Skeletal muscle tissue (tissue), 4 donors: ENCODE results near the gene VEGFA. TPM values are rescaled to one million over a fixed set of nuclear protein-coding genes. Genes with fewer than 3 reads are reported as not detected.

Experiments
- H3K27ac ChIP-seq: one replicate; pipeline ENCODE4 v1.7.0; 2013; ENCODE audit warnings: mild to moderate bottlenecking, low read depth, low read length, inconsistent platforms
- H3K27me3 ChIP-seq, 3 donors: one replicate each; pipeline ENCODE4 v1.7.0; 2013; ENCODE audit warnings: low read length in 3 of 3; ENCODE audit not compliant: control insufficient read depth in 3 of 3, insufficient read depth in 3 of 3
- H3K36me3 ChIP-seq, 3 donors: one replicate each; pipeline ENCODE4 v1.7.0; 2013; ENCODE audit warnings: low read length in 3 of 3; ENCODE audit not compliant: control insufficient read depth in 3 of 3, insufficient read depth in 3 of 3
- H3K4me1 ChIP-seq, 3 donors: one replicate each; pipeline ENCODE4 v1.7.0; 2013; ENCODE audit warnings: low read length in 3 of 3, mild to moderate bottlenecking in 3 of 3; ENCODE audit not compliant: control insufficient read depth in 3 of 3, insufficient read depth in 3 of 3
- H3K4me3 ChIP-seq, 3 donors: one replicate each; pipeline ENCODE4 v1.7.0; 2013; ENCODE audit warnings: low read length in 3 of 3
- H3K9ac ChIP-seq, 3 donors: one replicate each; pipeline ENCODE4 v1.7.0; 2013; ENCODE audit warnings: low read length in 3 of 3, mild to moderate bottlenecking in 3 of 3, moderate library complexity in 2 of 3, low read depth in 1 of 3
- H3K9me3 ChIP-seq, 3 donors: one replicate each; pipeline ENCODE4 v1.7.0; 2013; ENCODE audit warnings: low read length in 3 of 3; ENCODE audit not compliant: control insufficient read depth in 3 of 3
- total RNA-seq: library from RNA; depleted of rRNA; stranded (reverse); fragments of >200 nt; gene quantifications from one replicate; pipeline ENCODE4 v1.2.3, GENCODE V29; 2014
- donor health status: Osteomylitis.

Gene VEGFA
- total RNA-seq: 36.5 TPM

DNA sequence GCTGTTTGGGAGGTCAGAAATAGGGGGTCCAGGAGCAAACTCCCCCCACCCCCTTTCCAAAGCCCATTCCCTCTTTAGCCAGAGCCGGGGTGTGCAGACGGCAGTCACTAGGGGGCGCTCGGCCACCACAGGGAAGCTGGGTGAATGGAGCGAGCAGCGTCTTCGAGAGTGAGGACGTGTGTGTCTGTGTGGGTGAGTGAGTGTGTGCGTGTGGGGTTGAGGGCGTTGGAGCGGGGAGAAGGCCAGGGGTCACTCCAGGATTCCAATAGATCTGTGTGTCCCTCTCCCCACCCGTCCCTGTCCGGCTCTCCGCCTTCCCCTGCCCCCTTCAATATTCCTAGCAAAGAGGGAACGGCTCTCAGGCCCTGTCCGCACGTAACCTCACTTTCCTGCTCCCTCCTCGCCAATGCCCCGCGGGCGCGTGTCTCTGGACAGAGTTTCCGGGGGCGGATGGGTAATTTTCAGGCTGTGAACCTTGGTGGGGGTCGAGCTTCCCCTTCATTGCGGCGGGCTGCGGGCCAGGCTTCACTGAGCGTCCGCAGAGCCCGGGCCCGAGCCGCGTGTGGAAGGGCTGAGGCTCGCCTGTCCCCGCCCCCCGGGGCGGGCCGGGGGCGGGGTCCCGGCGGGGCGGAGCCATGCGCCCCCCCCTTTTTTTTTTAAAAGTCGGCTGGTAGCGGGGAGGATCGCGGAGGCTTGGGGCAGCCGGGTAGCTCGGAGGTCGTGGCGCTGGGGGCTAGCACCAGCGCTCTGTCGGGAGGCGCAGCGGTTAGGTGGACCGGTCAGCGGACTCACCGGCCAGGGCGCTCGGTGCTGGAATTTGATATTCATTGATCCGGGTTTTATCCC, at the start of gene VEGFA:
VEGFA (plus strand) TSS at position 686 of the 846 bp plus-strand sequence.
- H3K9ac ChIP-seq: peak within 1 kb of the TSS; percentile 98 to 100 (median 99)
- H3K27me3 ChIP-seq: no peaks in the 10 kb centered on the region
- H3K4me3 ChIP-seq: peak within 1 kb of the TSS; percentile 82 to 94 (median 90)
- peaks cover 30 to 46% (median 32%) of the 10 kb centered on the region in 3 donors for H3K4me1 ChIP-seq
- H3K36me3 ChIP-seq: peaks cover 0 to 30% (median 0%) of the 10 kb centered on the region in 3 donors
- peak within 1 kb of the TSS; percentile 97 for H3K27ac ChIP-seq
- H3K9me3 ChIP-seq: no peaks in the 10 kb centered on the region

- Histone ChIP-seq H3K36me3 (no peaks in the 10 kb centered on the region), H3K4me1 (peaks cover 11 to 24% (median 20%) of the 10 kb centered on the region in 3 donors), H3K27ac (no peak overlapping the region), H3K4me3 (no peak overlapping the region), H3K9me3 (peaks cover 0 to 2% (median 0%) of the 10 kb centered on the region in 3 donors), H3K9ac (no peak overlapping the region), H3K27me3 (no peaks in the 10 kb centered on the region)
Observed at GRCh38 chr6:43720999-43721398, 49.0 kb upstream of the VEGFA start.

DNA sequence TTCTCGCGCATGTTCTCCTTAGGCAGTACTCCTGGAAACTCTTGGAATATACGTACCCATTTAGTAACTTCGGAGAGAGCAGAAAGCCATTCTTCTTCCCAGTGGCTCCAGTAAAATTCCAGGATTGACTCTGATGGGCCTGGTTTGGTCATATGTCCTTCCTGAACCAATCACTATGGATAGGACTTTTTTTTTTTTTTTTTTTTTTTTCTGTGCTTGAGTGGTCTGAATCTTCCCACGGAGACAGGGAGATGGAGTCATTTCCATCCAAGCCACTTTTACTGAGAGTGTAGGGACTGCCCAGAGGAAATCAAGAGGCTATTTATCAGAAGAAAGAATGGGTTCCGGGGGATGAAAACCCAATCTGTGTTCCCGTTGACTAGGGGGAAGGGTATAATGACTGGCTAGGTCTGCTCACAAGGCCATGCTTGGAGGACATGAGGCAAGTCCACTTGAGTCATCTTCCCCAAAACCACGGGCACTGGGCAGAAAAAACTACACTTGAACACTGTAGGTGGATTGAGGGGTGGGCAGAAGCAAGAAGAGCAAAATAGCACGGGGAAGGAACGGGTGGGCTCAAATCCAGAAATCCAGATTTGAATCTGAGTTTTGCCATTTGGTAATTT, 47.0 kb upstream of the VEGFA start:
- Histone ChIP-seq H3K9ac (no peak overlapping the region), H3K4me1 (peaks cover 5 to 13% (median 7%) of the 10 kb centered on the region in 3 donors), H3K36me3 (no peaks in the 10 kb centered on the region), H3K27ac (no peak overlapping the region), H3K27me3 (no peaks in the 10 kb centered on the region), H3K9me3 (no peaks in the 10 kb centered on the region), H3K4me3 (no peak overlapping the region)

- Histone ChIP-seq H3K36me3 (no peaks in the 10 kb centered on the region), H3K9ac (no peak overlapping the region), H3K4me1 (peaks cover 0 to 13% (median under 1%) of the 10 kb centered on the region in 3 donors), H3K4me3 (no peak overlapping the region), H3K27me3 (no peaks in the 10 kb centered on the region), H3K9me3 (no peaks in the 10 kb centered on the region), H3K27ac (no peak overlapping the region)
Observed at GRCh38 chr6:43723737-43724295, 46.2 kb upstream of the VEGFA start.

- H3K4me3 ChIP-seq: no peak overlapping the region
- H3K9ac ChIP-seq: no peak overlapping the region
- H3K27me3 ChIP-seq: no peaks in the 10 kb centered on the region
- H3K36me3 ChIP-seq: no peaks in the 10 kb centered on the region
- H3K4me1 ChIP-seq: peaks cover 0 to 13% (median 0%) of the 10 kb centered on the region in 3 donors
- H3K27ac ChIP-seq: no peak overlapping the region
- no peaks in the 10 kb centered on the region for H3K9me3 ChIP-seq
Observed at GRCh38 chr6:43724354-43724753, 45.7 kb upstream of the VEGFA start.

GRCh38 chr6:43724914-43725642, 44.9 kb upstream of the VEGFA start:
- Histone ChIP-seq H3K4me1 (peaks cover 0 to 13% (median 0%) of the 10 kb centered on the region in 3 donors), H3K9ac (no peak overlapping the region), H3K4me3 (no peak overlapping the region), H3K9me3 (peaks cover 0 to 3% (median 0%) of the 10 kb centered on the region in 3 donors), H3K36me3 (no peaks in the 10 kb centered on the region), H3K27me3 (no peaks in the 10 kb centered on the region), H3K27ac (no peak overlapping the region)

DNA sequence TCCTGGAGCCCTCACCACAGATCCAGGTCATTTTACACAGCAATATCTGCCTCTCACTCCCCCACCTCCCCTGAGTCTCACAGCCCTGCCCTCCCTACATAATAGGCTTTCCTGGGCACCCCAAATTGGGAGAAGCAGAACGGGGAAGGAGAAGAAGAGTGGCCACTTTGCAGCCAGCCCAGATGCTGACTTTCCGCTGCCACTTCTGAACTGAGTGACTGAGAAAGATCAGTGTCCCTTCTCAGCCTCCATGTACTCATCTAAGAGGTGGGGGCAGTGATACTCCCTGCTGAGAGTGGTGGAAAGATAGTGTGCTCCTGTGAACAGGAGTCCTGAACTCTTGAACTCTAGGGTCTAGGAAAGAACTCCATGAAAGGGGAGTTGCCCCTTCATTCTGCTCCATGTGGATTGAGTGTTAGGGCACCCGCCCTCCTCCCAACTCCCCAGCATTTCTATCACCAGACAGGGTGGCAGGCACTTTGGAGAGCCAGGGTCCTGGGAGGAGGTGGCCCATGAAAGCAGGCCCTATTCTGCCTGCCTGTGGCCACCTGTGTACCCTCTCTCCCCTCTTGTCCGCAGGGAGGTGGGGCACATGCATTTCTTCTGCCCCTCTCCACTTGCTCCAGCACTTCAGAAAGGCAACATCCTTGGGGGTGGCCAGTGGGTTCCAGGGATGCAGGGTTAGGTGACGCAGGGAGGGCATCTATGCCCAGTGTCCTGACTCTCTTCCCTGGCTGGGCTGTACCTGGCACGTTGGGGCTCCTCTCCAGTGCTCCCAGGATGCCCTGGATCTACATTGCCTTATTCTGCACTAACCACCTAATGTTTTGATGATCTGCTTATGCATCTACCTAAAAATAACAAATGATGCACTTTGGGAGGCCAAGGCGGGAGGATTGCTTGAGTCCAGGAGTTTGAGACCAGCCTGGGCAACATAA, 44.1 kb upstream of the VEGFA start:
- peaks cover 0 to 13% (median 0%) of the 10 kb centered on the region in 3 donors for H3K4me1 ChIP-seq
- no peaks in the 10 kb centered on the region for H3K27me3 ChIP-seq
- no peak overlapping the region for H3K9ac ChIP-seq
- no peak overlapping the region for H3K4me3 ChIP-seq
- peaks cover 0 to 6% (median 4%) of the 10 kb centered on the region in 3 donors for H3K9me3 ChIP-seq
- no peaks in the 10 kb centered on the region for H3K36me3 ChIP-seq
- H3K27ac ChIP-seq: no peak overlapping the region

DNA sequence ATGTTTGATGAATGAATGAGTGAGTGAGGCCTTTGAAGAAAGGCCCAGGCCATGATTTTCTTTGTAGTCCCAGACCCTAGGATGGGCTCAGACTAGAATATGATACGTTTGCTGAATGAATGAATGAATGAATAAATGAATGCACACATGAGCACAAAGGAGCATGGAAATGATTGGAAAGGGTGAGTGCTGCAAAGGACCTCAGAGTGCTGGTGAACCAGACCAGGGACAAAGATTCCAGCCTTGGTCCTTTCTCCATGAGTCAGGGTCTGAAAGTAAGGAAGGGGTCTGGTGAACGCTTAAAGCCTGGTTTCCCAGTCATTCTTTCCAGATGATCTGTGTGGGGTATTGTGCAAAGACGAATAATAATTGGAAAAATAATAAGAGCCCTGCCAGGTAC, 42.4 kb upstream of the VEGFA start:
- H3K27ac ChIP-seq: no peak overlapping the region
- no peak overlapping the region for H3K4me3 ChIP-seq
- H3K9me3 ChIP-seq: peaks cover 0 to 6% (median 6%) of the 10 kb centered on the region in 3 donors
- no peaks in the 10 kb centered on the region for H3K27me3 ChIP-seq
- peaks cover 0 to 13% (median 0%) of the 10 kb centered on the region in 3 donors for H3K4me1 ChIP-seq
- H3K36me3 ChIP-seq: no peaks in the 10 kb centered on the region
- no peak overlapping the region for H3K9ac ChIP-seq

- H3K27ac ChIP-seq: no peak overlapping the region
- H3K9ac ChIP-seq: no peak overlapping the region
- no peak overlapping the region for H3K4me3 ChIP-seq
- peaks cover 0 to 6% (median 6%) of the 10 kb centered on the region in 3 donors for H3K9me3 ChIP-seq
- H3K4me1 ChIP-seq: peaks cover 0 to 13% (median 0%) of the 10 kb centered on the region in 3 donors
- no peaks in the 10 kb centered on the region for H3K27me3 ChIP-seq
- H3K36me3 ChIP-seq: no peaks in the 10 kb centered on the region
Observed at GRCh38 chr6:43728586-43728985, 41.4 kb upstream of the VEGFA start.
